ENCODE results near the gene CA12. TPM values are rescaled to one million over a fixed set of nuclear protein-coding genes. Genes with fewer than 3 reads are reported as not detected.

CA12 gene
- total RNA-seq, 1 donor from 2014 or later, result 1.6 TPM

DNA sequence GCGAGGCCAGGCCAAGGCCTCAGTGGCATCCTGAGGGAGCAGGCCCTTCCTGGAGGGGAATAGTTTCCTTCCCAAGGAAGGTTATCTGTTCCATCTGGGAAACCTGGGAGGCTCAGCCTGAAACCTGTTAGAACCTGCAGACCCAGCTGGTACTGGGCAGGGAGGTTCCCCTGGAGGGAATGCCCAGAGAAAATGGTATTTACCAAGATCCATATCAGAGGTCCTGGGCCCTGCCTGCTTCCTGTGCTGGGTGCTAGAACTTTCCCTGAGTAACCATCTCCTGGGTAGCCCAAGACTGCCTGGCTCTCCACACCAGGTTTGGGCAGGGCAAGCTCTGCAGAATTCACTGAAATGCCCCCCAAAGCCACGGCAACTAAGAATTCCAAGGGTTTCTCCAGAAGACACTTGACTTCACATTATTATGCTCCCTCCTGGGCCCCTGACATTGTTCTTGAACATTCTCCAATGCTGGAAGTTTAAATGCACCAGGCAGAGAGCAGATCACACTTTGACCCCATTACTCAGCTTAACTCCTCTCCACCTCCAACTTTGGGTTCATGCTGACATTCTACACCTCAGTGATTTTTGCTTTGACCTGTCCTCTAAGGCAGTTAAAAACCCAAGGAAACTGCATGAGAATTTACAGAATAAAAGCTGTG lies 2.0 kb downstream of the CA12 start:
- peaks cover 30 to 38% (median 31%) of the 10 kb centered on the region in 3 donors for H3K27me3 ChIP-seq (ENCODE audit: control insufficient read depth in 3 of 3, insufficient read depth in 3 of 3, low read length in 3 of 3)
- H3K27ac ChIP-seq (ENCODE audit: low read depth, low read length), result no peak overlapping the region
- H3K4me3 ChIP-seq (ENCODE audit: low read length in 3 of 3), result peak overlapping the region in 1 of 3 donors; percentile 15

GRCh38 chr15:63378946-63379345 lies 2.7 kb downstream of the CA12 start:
- Histone ChIP-seq H3K27ac (ENCODE audit: low read depth, low read length) (no peak overlapping the region), H3K4me1 (ENCODE audit: control insufficient read depth in 3 of 3, insufficient read depth in 3 of 3, low read length in 3 of 3) (peaks cover 20 to 29% (median 22%) of the 10 kb centered on the region in 3 donors), H3K4me3 (ENCODE audit: low read length in 3 of 3) (no peak overlapping the region), H3K27me3 (ENCODE audit: control insufficient read depth in 3 of 3, insufficient read depth in 3 of 3, low read length in 3 of 3) (peaks cover 30 to 38% (median 31%) of the 10 kb centered on the region in 3 donors), H3K9ac (ENCODE audit: low read depth in 1 of 3, low read length in 3 of 3) (no peak overlapping the region), H3K36me3 (ENCODE audit: control insufficient read depth in 3 of 3, insufficient read depth in 3 of 3, low read length in 3 of 3) (no peaks in the 10 kb centered on the region), H3K9me3 (ENCODE audit: control insufficient read depth in 3 of 3, low read length in 3 of 3) (no peaks in the 10 kb centered on the region)

More for the DNA sequence above, 2.0 kb downstream of the CA12 start:
- Histone ChIP-seq H3K4me1 (ENCODE audit: control insufficient read depth in 3 of 3, insufficient read depth in 3 of 3, low read length in 3 of 3) (peaks cover 16 to 22% (median 18%) of the 10 kb centered on the region in 3 donors), H3K36me3 (ENCODE audit: control insufficient read depth in 3 of 3, insufficient read depth in 3 of 3, low read length in 3 of 3) (no peaks in the 10 kb centered on the region), H3K9me3 (ENCODE audit: control insufficient read depth in 3 of 3, low read length in 3 of 3) (no peaks in the 10 kb centered on the region), H3K9ac (ENCODE audit: low read depth in 1 of 3, low read length in 3 of 3) (no peak overlapping the region)

- peaks cover 15 to 26% (median 21%) of the 10 kb centered on the region in 3 donors for H3K4me1 ChIP-seq (ENCODE audit: control insufficient read depth in 3 of 3, insufficient read depth in 3 of 3, low read length in 3 of 3)
- no peaks in the 10 kb centered on the region for H3K36me3 ChIP-seq (ENCODE audit: control insufficient read depth in 3 of 3, insufficient read depth in 3 of 3, low read length in 3 of 3)
- H3K9me3 ChIP-seq (ENCODE audit: control insufficient read depth in 3 of 3, low read length in 3 of 3), result no peaks in the 10 kb centered on the region
- H3K27me3 ChIP-seq (ENCODE audit: control insufficient read depth in 3 of 3, insufficient read depth in 3 of 3, low read length in 3 of 3), result peaks cover 15 to 18% (median 15%) of the 10 kb centered on the region in 3 donors
- peak overlapping the region; percentile 68 for H3K27ac ChIP-seq (ENCODE audit: low read depth, low read length)
- no peak overlapping the region for H3K9ac ChIP-seq (ENCODE audit: low read depth in 1 of 3, low read length in 3 of 3)
- H3K4me3 ChIP-seq (ENCODE audit: low read length in 3 of 3), result no peak overlapping the region
Observed at GRCh38 chr15:63374686-63375520, 6.7 kb downstream of the CA12 start.

- Histone ChIP-seq H3K4me1 (ENCODE audit: control insufficient read depth in 3 of 3, insufficient read depth in 3 of 3, low read length in 3 of 3) (peaks cover 15 to 26% (median 21%) of the 10 kb centered on the region in 3 donors), H3K27ac (ENCODE audit: low read depth, low read length) (peak overlapping the region; percentile 68), H3K4me3 (ENCODE audit: low read length in 3 of 3) (no peak overlapping the region), H3K9me3 (ENCODE audit: control insufficient read depth in 3 of 3, low read length in 3 of 3) (no peaks in the 10 kb centered on the region), H3K9ac (ENCODE audit: low read depth in 1 of 3, low read length in 3 of 3) (no peak overlapping the region), H3K27me3 (ENCODE audit: control insufficient read depth in 3 of 3, insufficient read depth in 3 of 3, low read length in 3 of 3) (peaks cover 6 to 10% (median 8%) of the 10 kb centered on the region in 3 donors), H3K36me3 (ENCODE audit: control insufficient read depth in 3 of 3, insufficient read depth in 3 of 3, low read length in 3 of 3) (no peaks in the 10 kb centered on the region)
Observed at GRCh38 chr15:63373866-63374548, 7.6 kb downstream of the CA12 start.

DNA sequence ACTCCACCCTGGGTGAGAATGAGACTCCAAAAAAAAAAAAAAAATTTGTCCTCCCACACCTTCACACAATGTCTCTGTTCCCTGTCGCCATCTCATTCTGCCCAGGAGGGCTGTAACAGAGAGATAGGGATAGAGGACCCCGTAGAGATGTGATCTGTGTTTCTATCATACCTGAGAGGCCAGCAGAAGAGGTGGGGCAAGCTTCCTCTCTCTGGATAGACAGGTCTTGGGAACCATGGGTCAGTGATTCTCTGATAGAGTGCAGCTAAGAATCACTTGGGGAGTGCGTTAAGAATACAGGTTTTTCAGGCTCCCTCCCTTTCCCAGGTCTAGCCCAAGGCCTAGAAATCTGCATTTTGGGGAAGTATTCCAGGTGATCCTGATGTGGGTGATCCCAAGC lies 8.3 kb downstream of the CA12 start:
- H3K36me3 ChIP-seq (ENCODE audit: control insufficient read depth in 3 of 3, insufficient read depth in 3 of 3, low read length in 3 of 3), result no peaks in the 10 kb centered on the region
- H3K27me3 ChIP-seq (ENCODE audit: control insufficient read depth in 3 of 3, insufficient read depth in 3 of 3, low read length in 3 of 3), result peaks cover 2 to 5% (median 3%) of the 10 kb centered on the region in 3 donors
- peaks cover 18 to 26% (median 23%) of the 10 kb centered on the region in 3 donors for H3K4me1 ChIP-seq (ENCODE audit: control insufficient read depth in 3 of 3, insufficient read depth in 3 of 3, low read length in 3 of 3)
- H3K4me3 ChIP-seq (ENCODE audit: low read length in 3 of 3), result no peak overlapping the region
- no peak overlapping the region for H3K9ac ChIP-seq (ENCODE audit: low read depth in 1 of 3, low read length in 3 of 3)
- no peak overlapping the region for H3K27ac ChIP-seq (ENCODE audit: low read depth, low read length)
- H3K9me3 ChIP-seq (ENCODE audit: control insufficient read depth in 3 of 3, low read length in 3 of 3), result no peaks in the 10 kb centered on the region

DNA sequence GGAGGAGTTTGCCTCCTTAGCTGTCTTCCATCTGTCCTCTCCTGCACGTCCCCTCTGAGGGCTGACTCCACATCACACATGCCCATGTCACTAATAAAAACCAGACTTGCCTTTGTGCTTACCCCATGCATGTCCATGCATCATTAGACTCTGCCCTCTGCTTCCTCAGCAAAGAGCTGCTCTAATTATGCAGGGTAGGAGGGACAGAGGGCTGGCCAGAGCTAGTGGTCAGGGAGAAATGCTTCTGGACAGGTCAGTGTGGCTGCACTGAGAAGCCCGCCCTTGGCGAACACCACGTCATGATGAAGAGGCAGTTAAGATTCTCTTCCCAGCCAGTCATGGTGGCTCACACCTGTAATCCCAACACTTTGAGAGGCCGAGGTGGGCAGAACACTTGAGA lies 8.9 kb downstream of the CA12 start:
- H3K9me3 ChIP-seq (ENCODE audit: control insufficient read depth in 3 of 3, low read length in 3 of 3), result no peaks in the 10 kb centered on the region
- H3K27ac ChIP-seq (ENCODE audit: low read depth, low read length), result no peak overlapping the region
- peaks cover 2 to 5% (median 3%) of the 10 kb centered on the region in 3 donors for H3K27me3 ChIP-seq (ENCODE audit: control insufficient read depth in 3 of 3, insufficient read depth in 3 of 3, low read length in 3 of 3)
- H3K36me3 ChIP-seq (ENCODE audit: control insufficient read depth in 3 of 3, insufficient read depth in 3 of 3, low read length in 3 of 3), result no peaks in the 10 kb centered on the region
- no peak overlapping the region for H3K9ac ChIP-seq (ENCODE audit: low read depth in 1 of 3, low read length in 3 of 3)
- H3K4me3 ChIP-seq (ENCODE audit: low read length in 3 of 3), result no peak overlapping the region
- H3K4me1 ChIP-seq (ENCODE audit: control insufficient read depth in 3 of 3, insufficient read depth in 3 of 3, low read length in 3 of 3), result peaks cover 18 to 26% (median 23%) of the 10 kb centered on the region in 3 donors

DNA sequence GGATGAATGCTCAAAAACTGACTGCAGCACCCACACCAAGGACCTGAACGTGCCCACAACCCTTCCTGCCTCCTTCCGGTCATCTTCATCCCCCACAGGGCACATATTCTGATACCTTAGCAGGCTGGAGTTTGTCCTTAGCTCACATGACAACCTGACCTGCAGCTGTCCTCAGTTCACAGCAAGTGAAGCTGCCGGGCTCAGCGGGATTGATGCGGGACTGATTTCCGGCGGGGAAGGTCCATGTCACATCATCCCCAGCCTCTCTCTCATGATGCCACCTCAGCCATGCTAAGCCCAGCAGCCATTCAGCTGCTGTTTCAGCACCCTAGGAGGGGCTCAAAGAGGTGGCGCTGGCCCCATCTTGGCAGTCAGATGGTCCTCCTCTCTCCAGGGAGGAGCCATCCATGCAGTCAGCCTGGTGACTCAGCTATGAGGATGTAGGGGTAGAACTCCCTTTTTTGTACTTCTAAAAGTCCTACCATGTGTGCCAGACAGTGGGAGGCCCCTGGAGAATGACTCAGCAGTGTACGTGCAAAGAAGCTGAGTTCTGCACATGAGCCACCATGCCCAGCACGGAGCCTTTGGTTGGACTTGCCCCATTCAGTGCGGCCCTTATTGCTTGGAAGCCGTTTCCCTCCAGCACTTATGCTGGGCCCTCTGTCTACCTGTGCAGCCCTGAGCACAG lies 9.5 kb downstream of the CA12 start:
- Histone ChIP-seq H3K27ac (ENCODE audit: low read depth, low read length) (peak overlapping the region; percentile 58), H3K9me3 (ENCODE audit: control insufficient read depth in 3 of 3, low read length in 3 of 3) (no peaks in the 10 kb centered on the region), H3K9ac (ENCODE audit: low read depth in 1 of 3, low read length in 3 of 3) (no peak overlapping the region), H3K4me3 (ENCODE audit: low read length in 3 of 3) (no peak overlapping the region), H3K36me3 (ENCODE audit: control insufficient read depth in 3 of 3, insufficient read depth in 3 of 3, low read length in 3 of 3) (no peaks in the 10 kb centered on the region), H3K4me1 (ENCODE audit: control insufficient read depth in 3 of 3, insufficient read depth in 3 of 3, low read length in 3 of 3) (peaks cover 18 to 29% (median 27%) of the 10 kb centered on the region in 3 donors), H3K27me3 (ENCODE audit: control insufficient read depth in 3 of 3, insufficient read depth in 3 of 3, low read length in 3 of 3) (peaks cover 0 to 3% (median 3%) of the 10 kb centered on the region in 3 donors)

- Histone ChIP-seq H3K4me3 (ENCODE audit: low read length in 3 of 3) (no peak overlapping the region), H3K9me3 (ENCODE audit: control insufficient read depth in 3 of 3, low read length in 3 of 3) (no peaks in the 10 kb centered on the region), H3K27ac (ENCODE audit: low read depth, low read length) (peak overlapping the region; percentile 58), H3K36me3 (ENCODE audit: control insufficient read depth in 3 of 3, insufficient read depth in 3 of 3, low read length in 3 of 3) (no peaks in the 10 kb centered on the region), H3K9ac (ENCODE audit: low read depth in 1 of 3, low read length in 3 of 3) (no peak overlapping the region), H3K27me3 (ENCODE audit: control insufficient read depth in 3 of 3, insufficient read depth in 3 of 3, low read length in 3 of 3) (no peaks in the 10 kb centered on the region), H3K4me1 (ENCODE audit: control insufficient read depth in 3 of 3, insufficient read depth in 3 of 3, low read length in 3 of 3) (peaks cover 18 to 32% (median 27%) of the 10 kb centered on the region in 3 donors)
Observed at GRCh38 chr15:63371297-63371918, 10.2 kb downstream of the CA12 start.

DNA sequence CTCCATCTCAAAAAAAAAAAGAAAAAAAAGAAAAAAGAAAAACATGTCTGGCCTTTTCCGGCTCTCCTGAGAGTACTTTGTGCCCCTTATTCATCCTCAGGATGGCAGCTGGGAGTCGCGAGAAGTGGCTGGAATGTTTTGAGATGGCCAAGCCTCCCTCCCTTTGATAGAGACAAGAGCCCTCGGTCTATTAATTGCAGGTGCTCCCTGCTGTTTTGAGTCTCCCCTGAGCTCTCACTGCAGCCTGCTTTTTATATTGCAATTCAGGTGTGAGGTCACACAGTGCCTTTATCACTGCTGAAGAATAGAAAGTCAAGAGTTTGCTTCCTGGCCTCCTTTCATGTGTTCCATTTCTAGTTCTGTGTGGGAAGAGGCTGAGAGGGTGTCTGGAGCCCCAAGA lies 10.9 kb downstream of the CA12 start:
- Histone ChIP-seq H3K36me3 (ENCODE audit: control insufficient read depth in 3 of 3, insufficient read depth in 3 of 3, low read length in 3 of 3) (no peaks in the 10 kb centered on the region), H3K9ac (ENCODE audit: low read depth in 1 of 3, low read length in 3 of 3) (no peak overlapping the region), H3K9me3 (ENCODE audit: control insufficient read depth in 3 of 3, low read length in 3 of 3) (no peaks in the 10 kb centered on the region), H3K27me3 (ENCODE audit: control insufficient read depth in 3 of 3, insufficient read depth in 3 of 3, low read length in 3 of 3) (no peaks in the 10 kb centered on the region), H3K27ac (ENCODE audit: low read depth, low read length) (no peak overlapping the region), H3K4me3 (ENCODE audit: low read length in 3 of 3) (no peak overlapping the region), H3K4me1 (ENCODE audit: control insufficient read depth in 3 of 3, insufficient read depth in 3 of 3, low read length in 3 of 3) (peaks cover 21 to 32% (median 27%) of the 10 kb centered on the region in 3 donors)
